ENCODE results near the gene ZNF423.

DNA sequence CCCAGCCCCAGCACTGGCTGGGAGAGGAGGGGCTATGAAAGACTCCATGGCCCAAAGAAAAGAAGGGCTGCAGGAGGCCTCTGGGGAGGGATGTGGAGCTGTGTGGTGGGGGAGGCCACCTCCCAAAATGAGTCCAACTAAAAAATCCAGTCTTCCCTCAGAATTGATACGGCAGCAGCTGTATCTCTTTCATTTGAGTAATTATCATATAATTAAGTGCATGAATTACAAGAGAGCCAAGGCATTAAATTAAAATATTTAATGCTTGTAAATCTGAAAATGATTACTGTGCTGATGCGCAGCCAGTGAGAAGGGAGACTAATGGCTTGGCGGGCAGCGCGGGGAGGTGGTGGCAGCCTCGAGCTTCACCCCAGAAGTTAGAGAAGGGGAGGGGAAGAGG lies 289.5 kb downstream of the ZNF423 start:
- TF ChIP-seq, protein P1, sequence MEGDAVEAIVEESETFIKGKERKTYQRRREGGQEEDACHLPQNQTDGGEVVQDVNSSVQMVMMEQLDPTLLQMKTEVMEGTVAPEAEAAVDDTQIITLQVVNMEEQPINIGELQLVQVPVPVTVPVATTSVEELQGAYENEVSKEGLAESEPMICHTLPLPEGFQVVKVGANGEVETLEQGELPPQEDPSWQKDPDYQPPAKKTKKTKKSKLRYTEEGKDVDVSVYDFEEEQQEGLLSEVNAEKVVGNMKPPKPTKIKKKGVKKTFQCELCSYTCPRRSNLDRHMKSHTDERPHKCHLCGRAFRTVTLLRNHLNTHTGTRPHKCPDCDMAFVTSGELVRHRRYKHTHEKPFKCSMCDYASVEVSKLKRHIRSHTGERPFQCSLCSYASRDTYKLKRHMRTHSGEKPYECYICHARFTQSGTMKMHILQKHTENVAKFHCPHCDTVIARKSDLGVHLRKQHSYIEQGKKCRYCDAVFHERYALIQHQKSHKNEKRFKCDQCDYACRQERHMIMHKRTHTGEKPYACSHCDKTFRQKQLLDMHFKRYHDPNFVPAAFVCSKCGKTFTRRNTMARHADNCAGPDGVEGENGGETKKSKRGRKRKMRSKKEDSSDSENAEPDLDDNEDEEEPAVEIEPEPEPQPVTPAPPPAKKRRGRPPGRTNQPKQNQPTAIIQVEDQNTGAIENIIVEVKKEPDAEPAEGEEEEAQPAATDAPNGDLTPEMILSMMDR (conservative IDR thresholded peaks at IDR 0.05 in 1 of 2, IDR thresholded peaks at IDR 0.05 in 1 of 2; ENCODE audit: extremely low read depth in 1 of 2, insufficient read depth in 1 of 2, low read depth in 1 of 2, low read length in 2 of 2): no peak
- TF ChIP-seq EZH2 (IDR thresholded peaks at IDR 0.05; ENCODE audit: borderline replicate concordance, low read length): no peak
